ENCODE data around the gene CDPF1. TPM values are rescaled to one million over a fixed set of nuclear protein-coding genes. Genes with fewer than 3 reads are reported as not detected.

Gene CDPF1
- total and polyA plus RNA-seq, 2 of the 13 experiments (the other 11 are each of a cell fraction or from before 2014, with no cell fraction given): 5.2 to 8.1 TPM

DNA sequence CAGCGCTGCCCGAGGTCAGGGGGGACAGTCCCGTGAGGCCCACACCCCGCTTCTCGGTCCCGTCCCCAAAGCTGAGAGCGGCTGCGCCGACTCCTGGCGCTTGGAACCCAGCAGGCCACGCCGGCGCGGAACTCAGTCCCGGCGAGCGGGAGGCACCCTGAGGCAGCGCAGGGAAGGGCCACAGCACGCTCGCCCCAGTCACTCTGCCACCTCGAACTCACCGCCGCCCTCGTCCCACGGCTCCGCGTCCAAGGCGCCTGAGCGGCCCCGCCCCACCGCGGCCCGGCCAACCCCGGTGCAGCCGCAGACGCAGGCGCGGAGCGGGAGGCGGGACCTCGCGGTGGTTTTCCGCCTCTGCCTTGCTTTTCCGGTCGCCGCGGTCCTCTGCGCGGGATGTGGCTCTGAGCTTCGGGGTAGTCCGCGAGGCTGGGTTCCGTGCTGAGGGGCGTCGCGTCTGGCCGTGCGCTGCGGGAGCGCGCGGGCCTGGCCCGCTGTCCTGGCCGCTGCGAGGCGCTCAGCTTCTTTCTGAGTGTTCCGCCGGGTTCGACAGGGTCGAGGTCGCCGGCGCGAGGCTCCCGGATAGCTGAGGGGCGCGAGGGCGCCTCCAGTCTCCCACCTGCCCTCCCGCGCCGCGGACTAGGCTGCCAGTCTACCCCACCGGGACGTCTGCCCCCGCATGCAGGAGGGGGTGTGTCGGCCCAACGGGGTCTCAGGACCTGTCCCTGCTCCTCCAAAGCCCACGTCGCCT, at the start of gene CDPF1 (continued):
- 0 out of 2 replicates have a peak, but pooled peaks have one; percentile 59 for TF ChIP-seq ZNF562 (CRISPR knock-in tag; IDR thresholded peaks at IDR 0.05; ENCODE audit: borderline replicate concordance)
- peak; percentile 90 for TF ChIP-seq ZIK1 (CRISPR knock-in tag; IDR thresholded peaks at IDR 0.05; ENCODE audit: borderline replicate concordance, low read depth)
- no peak for TF ChIP-seq HNRNPH1 (optimal IDR thresholded peaks at IDR 0.05; ENCODE audit: low read depth, low read length)
- TF ChIP-seq, protein P1, sequence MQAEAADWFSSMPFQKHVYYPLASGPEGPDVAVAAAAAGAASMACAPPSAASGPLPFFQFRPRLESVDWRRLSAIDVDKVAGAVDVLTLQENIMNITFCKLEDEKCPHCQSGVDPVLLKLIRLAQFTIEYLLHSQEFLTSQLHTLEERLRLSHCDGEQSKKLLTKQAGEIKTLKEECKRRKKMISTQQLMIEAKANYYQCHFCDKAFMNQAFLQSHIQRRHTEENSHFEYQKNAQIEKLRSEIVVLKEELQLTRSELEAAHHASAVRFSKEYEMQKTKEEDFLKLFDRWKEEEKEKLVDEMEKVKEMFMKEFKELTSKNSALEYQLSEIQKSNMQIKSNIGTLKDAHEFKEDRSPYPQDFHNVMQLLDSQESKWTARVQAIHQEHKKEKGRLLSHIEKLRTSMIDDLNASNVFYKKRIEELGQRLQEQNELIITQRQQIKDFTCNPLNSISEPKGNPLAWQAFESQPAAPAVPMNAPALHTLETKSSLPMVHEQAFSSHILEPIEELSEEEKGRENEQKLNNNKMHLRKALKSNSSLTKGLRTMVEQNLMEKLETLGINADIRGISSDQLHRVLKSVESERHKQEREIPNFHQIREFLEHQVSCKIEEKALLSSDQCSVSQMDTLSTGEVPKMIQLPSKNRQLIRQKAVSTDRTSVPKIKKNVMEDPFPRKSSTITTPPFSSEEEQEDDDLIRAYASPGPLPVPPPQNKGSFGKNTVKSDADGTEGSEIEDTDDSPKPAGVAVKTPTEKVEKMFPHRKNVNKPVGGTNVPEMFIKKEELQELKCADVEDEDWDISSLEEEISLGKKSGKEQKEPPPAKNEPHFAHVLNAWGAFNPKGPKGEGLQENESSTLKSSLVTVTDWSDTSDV (CRISPR knock-in tag; IDR thresholded peaks at IDR 0.05): peak; percentile 74
- TF ChIP-seq, protein P2, sequence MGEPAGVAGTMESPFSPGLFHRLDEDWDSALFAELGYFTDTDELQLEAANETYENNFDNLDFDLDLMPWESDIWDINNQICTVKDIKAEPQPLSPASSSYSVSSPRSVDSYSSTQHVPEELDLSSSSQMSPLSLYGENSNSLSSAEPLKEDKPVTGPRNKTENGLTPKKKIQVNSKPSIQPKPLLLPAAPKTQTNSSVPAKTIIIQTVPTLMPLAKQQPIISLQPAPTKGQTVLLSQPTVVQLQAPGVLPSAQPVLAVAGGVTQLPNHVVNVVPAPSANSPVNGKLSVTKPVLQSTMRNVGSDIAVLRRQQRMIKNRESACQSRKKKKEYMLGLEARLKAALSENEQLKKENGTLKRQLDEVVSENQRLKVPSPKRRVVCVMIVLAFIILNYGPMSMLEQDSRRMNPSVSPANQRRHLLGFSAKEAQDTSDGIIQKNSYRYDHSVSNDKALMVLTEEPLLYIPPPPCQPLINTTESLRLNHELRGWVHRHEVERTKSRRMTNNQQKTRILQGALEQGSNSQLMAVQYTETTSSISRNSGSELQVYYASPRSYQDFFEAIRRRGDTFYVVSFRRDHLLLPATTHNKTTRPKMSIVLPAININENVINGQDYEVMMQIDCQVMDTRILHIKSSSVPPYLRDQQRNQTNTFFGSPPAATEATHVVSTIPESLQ (CRISPR knock-in tag; conservative IDR thresholded peaks at IDR 0.05): no peak
- TF ChIP-seq ARNT2 (CRISPR knock-in tag; IDR thresholded peaks at IDR 0.05; ENCODE audit: low read depth): peak; percentile 95
- TF ChIP-seq, protein P3, sequence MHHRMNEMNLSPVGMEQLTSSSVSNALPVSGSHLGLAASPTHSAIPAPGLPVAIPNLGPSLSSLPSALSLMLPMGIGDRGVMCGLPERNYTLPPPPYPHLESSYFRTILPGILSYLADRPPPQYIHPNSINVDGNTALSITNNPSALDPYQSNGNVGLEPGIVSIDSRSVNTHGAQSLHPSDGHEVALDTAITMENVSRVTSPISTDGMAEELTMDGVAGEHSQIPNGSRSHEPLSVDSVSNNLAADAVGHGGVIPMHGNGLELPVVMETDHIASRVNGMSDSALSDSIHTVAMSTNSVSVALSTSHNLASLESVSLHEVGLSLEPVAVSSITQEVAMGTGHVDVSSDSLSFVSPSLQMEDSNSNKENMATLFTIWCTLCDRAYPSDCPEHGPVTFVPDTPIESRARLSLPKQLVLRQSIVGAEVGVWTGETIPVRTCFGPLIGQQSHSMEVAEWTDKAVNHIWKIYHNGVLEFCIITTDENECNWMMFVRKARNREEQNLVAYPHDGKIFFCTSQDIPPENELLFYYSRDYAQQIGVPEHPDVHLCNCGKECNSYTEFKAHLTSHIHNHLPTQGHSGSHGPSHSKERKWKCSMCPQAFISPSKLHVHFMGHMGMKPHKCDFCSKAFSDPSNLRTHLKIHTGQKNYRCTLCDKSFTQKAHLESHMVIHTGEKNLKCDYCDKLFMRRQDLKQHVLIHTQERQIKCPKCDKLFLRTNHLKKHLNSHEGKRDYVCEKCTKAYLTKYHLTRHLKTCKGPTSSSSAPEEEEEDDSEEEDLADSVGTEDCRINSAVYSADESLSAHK (CRISPR knock-in tag; IDR thresholded peaks at IDR 0.05; ENCODE audit: borderline replicate concordance): no peak
- TF ChIP-seq, protein P4, sequence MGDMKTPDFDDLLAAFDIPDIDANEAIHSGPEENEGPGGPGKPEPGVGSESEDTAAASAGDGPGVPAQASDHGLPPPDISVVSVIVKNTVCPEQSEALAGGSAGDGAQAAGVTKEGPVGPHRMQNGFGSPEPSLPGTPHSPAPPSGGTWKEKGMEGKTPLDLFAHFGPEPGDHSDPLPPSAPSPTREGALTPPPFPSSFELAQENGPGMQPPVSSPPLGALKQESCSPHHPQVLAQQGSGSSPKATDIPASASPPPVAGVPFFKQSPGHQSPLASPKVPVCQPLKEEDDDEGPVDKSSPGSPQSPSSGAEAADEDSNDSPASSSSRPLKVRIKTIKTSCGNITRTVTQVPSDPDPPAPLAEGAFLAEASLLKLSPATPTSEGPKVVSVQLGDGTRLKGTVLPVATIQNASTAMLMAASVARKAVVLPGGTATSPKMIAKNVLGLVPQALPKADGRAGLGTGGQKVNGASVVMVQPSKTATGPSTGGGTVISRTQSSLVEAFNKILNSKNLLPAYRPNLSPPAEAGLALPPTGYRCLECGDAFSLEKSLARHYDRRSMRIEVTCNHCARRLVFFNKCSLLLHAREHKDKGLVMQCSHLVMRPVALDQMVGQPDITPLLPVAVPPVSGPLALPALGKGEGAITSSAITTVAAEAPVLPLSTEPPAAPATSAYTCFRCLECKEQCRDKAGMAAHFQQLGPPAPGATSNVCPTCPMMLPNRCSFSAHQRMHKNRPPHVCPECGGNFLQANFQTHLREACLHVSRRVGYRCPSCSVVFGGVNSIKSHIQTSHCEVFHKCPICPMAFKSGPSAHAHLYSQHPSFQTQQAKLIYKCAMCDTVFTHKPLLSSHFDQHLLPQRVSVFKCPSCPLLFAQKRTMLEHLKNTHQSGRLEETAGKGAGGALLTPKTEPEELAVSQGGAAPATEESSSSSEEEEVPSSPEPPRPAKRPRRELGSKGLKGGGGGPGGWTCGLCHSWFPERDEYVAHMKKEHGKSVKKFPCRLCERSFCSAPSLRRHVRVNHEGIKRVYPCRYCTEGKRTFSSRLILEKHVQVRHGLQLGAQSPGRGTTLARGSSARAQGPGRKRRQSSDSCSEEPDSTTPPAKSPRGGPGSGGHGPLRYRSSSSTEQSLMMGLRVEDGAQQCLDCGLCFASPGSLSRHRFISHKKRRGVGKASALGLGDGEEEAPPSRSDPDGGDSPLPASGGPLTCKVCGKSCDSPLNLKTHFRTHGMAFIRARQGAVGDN (CRISPR knock-in tag; IDR thresholded peaks at IDR 0.05): peak; percentile 98
- TF ChIP-seq RBM22 (optimal IDR thresholded peaks at IDR 0.05; ENCODE audit: low read length): no peak
- peak; percentile 34; the same call in 1 of the 2 replicates for TF ChIP-seq PAX8 (CRISPR knock-in tag; IDR thresholded peaks at IDR 0.05; ENCODE audit: borderline replicate concordance)
- TF ChIP-seq ELF1 (CRISPR knock-in tag; IDR thresholded peaks at IDR 0.05): peak; percentile 39; the same call in 1 of the 2 replicates
- 0 out of 2 replicates have a peak, but pooled peaks have one; percentile 35 for TF ChIP-seq ZNF891 (CRISPR knock-in tag; IDR thresholded peaks at IDR 0.05)
- no peak for TF ChIP-seq ISL2 (CRISPR knock-in tag; IDR thresholded peaks at IDR 0.05)
- TF ChIP-seq SRY (CRISPR knock-in tag; IDR thresholded peaks at IDR 0.05): peak; percentile 32; the same call in 1 of the 2 replicates
- TF ChIP-seq EED (CRISPR knock-in tag; IDR thresholded peaks at IDR 0.05): peak; percentile 47; the same call in 1 of the 2 replicates
- no peak for TF ChIP-seq ZNF775 (CRISPR knock-in tag; IDR thresholded peaks at IDR 0.05; ENCODE audit: borderline replicate concordance)
- 0 out of 2 replicates have a peak, but pooled peaks have one; percentile 3 for TF ChIP-seq ZNF839 (CRISPR knock-in tag; IDR thresholded peaks at IDR 0.05; ENCODE audit: borderline replicate concordance)

Measured in HepG2 (cell line).